ENCODE data around the gene CD58.

Gene CD58

GRCh38 chr1:116494353-116494692 lies 76.5 kb downstream of the CD58 start:
- no peak for TF ChIP-seq CTCF (IDR thresholded peaks at IDR 0.05; ENCODE audit: extremely low read depth, missing control alignments)
- DNase-seq (ENCODE audit: low spot score), result no peak

- DNase-seq (ENCODE audit: low spot score), result no peak
- no peak for TF ChIP-seq CTCF (IDR thresholded peaks at IDR 0.05; ENCODE audit: extremely low read depth, missing control alignments)
Observed at GRCh38 chr1:116493484-116494352, 77.1 kb downstream of the CD58 start.

- TF ChIP-seq CTCF (IDR thresholded peaks at IDR 0.05; ENCODE audit: extremely low read depth, missing control alignments), result no peak
- DNase-seq (ENCODE audit: low spot score), result no peak
Observed at GRCh38 chr1:116493036-116493435, 77.8 kb downstream of the CD58 start.

GRCh38 chr1:116492358-116492811 lies 78.4 kb downstream of the CD58 start:
- no peak for DNase-seq (ENCODE audit: low spot score)
- TF ChIP-seq CTCF (IDR thresholded peaks at IDR 0.05; ENCODE audit: extremely low read depth, missing control alignments), result no peak

- DNase-seq (ENCODE audit: low spot score), result no peak
- TF ChIP-seq CTCF (IDR thresholded peaks at IDR 0.05; ENCODE audit: extremely low read depth, missing control alignments), result no peak
Observed at GRCh38 chr1:116491700-116492357, 79.0 kb downstream of the CD58 start.

GRCh38 chr1:116490588-116490987 lies 80.2 kb downstream of the CD58 start:
- TF ChIP-seq CTCF (IDR thresholded peaks at IDR 0.05; ENCODE audit: extremely low read depth, missing control alignments), result no peak

GRCh38 chr1:116489231-116489697 lies 81.6 kb downstream of the CD58 start:
- TF ChIP-seq CTCF (IDR thresholded peaks at IDR 0.05; ENCODE audit: extremely low read depth, missing control alignments), result no peak

More at GRCh38 chr1:116490588-116490987, 80.2 kb downstream of the CD58 start:
- no peak for DNase-seq (ENCODE audit: low spot score)

More at GRCh38 chr1:116489231-116489697, 81.6 kb downstream of the CD58 start:
- no peak for DNase-seq (ENCODE audit: low spot score)
